ENCODE measurements around the gene MED17.

DNA sequence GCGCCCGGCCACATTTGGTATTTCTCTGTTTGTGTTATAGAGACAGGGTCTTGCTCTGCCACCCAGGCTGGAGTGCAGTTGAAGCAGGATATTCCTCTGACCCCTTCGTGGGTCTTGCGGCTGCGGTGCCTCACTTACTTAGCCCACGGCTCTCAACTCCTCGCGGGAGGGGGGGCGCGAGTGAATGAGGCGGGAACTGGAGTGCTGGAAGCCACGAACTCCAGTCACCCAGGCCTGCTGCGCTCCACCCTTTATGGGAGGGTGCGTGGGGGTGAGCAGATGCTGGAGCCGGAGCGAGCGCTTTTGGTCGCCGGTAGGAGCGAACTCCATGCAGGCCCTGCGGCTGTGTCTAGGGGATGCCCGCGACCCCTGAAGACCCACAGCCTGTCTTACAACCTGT lies 40.8 kb upstream of the MED17 start:
- TF ChIP-seq, protein P1, sequence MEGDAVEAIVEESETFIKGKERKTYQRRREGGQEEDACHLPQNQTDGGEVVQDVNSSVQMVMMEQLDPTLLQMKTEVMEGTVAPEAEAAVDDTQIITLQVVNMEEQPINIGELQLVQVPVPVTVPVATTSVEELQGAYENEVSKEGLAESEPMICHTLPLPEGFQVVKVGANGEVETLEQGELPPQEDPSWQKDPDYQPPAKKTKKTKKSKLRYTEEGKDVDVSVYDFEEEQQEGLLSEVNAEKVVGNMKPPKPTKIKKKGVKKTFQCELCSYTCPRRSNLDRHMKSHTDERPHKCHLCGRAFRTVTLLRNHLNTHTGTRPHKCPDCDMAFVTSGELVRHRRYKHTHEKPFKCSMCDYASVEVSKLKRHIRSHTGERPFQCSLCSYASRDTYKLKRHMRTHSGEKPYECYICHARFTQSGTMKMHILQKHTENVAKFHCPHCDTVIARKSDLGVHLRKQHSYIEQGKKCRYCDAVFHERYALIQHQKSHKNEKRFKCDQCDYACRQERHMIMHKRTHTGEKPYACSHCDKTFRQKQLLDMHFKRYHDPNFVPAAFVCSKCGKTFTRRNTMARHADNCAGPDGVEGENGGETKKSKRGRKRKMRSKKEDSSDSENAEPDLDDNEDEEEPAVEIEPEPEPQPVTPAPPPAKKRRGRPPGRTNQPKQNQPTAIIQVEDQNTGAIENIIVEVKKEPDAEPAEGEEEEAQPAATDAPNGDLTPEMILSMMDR (IDR thresholded peaks at IDR 0.05; ENCODE audit: insufficient read depth, low read length, poor library complexity, severe bottlenecking) = no peak
- TF ChIP-seq EZH2phosphoT487 (conservative IDR thresholded peaks at IDR 0.05; ENCODE audit: low read length) = no peak

Data from SU-DHL-6 (cell line).